GM12874 (cell line): ENCODE measurements around the gene CAMTA1.

Experiments used
- TF ChIP-seq, protein P1 (sequence below): IDR thresholded peaks from 2 replicates; pipeline ENCODE4 v1.5.1; 2011; ENCODE audit warnings: low read depth, mild to moderate bottlenecking, control low read depth, low read length, moderate library complexity; ENCODE audit not compliant: insufficient read depth

CAMTA1 gene

DNA sequence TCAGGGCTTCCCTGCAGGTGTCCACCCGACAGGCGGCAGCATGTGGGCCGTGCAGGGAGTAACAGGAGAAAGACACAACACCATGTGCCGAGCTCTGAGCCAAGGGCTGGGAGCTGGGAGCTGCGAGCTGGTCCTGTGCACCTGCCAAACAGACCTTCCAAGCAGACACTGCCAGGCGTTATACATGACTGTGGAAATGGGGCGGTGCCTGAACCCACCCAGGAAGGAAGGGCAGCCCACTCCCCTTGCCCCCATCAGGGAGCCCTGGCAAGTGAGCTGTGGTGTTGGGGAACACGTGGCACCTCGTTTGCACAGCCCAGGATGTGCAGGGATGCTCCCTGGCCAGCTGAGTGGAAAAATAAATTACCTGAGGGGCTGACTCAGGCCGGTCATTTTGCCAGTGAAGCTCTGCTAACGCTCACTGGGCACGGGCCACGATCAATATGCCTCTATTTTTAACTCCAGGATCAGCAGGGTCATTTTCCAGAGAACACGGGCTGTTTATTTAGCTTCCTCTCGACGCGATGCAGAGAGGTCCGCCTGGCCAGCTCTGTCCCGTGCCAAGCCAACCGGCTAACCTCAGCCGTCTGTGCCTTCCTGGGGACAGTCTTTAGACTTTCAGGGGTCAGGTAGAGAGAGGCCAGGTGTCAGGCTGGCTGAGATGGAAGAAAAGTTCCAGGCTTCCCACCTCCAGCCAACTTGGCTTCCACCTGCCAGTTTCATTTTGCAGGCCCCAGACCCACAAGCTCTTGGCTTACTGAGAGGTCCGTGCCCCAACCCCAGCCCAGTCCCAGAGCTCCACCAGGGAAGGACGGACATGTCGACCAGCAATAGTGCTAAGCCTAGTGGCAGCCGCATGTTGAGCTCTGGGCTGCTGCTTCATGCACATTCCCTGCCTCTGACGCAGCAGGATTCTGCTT is 789.1 kb downstream of the CAMTA1 start:
- TF ChIP-seq, protein P1, sequence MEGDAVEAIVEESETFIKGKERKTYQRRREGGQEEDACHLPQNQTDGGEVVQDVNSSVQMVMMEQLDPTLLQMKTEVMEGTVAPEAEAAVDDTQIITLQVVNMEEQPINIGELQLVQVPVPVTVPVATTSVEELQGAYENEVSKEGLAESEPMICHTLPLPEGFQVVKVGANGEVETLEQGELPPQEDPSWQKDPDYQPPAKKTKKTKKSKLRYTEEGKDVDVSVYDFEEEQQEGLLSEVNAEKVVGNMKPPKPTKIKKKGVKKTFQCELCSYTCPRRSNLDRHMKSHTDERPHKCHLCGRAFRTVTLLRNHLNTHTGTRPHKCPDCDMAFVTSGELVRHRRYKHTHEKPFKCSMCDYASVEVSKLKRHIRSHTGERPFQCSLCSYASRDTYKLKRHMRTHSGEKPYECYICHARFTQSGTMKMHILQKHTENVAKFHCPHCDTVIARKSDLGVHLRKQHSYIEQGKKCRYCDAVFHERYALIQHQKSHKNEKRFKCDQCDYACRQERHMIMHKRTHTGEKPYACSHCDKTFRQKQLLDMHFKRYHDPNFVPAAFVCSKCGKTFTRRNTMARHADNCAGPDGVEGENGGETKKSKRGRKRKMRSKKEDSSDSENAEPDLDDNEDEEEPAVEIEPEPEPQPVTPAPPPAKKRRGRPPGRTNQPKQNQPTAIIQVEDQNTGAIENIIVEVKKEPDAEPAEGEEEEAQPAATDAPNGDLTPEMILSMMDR = no peak

GRCh38 chr1:7575041-7575400 is 789.8 kb downstream of the CAMTA1 start:
- TF ChIP-seq, protein P1 = no peak

DNA sequence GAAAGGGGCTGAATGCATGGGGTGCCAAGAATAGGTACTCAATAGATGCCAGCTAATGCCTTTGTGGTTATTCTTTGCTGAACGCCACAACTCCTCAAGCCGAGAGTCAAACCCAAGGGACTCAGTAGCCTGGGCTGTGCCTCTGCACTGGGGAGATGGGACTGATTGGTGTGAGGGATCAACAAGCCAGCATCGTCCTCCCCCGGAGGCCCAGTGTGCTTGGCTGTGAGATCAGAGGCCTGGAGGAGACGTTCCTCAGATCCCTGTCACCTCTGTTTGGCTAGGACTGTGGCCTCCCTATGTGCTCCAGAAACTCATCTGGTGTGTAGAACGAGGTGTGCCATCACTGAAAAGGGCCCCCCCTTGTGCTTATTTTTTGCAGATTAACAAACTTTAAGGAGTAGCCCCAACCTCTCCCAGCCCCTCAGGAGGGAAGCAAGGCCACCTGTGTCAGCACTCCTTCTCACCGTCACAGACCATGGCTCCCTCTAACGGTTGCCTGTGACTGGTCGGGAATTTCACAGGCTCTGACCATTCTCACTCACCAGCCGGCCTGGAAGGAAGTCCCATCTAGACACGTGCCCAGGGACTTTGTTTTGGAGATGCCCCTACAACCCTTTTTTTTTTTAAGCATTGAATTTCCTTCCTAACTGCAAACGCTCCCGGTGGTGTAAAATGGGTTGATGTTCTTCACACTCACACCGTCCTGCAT is 791.8 kb downstream of the CAMTA1 start:
- TF ChIP-seq, protein P1 = no peak

- TF ChIP-seq, protein P1 = no peak
Observed at GRCh38 chr1:7578206-7578605, 793.0 kb downstream of the CAMTA1 start.

DNA sequence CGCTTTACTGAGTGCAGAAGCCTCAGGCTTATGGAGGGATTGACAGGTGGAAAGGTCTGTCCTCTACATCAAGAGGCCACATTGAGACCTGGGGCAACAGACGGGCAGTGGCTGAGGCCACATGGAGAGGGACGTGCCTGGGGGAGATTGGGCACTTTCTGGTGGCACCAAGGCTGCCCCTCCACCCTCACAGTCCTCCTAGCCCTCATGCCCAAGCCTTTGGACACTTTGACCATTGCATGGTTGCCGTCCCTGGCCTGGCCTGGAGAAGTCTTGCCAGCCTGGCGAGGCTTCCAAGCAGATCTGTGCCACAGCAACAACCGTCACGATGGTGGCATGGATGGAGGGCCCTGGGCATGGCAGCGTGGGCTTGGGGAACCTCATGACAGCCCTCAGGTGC is 793.8 kb downstream of the CAMTA1 start:
- TF ChIP-seq, protein P1 = no peak

DNA sequence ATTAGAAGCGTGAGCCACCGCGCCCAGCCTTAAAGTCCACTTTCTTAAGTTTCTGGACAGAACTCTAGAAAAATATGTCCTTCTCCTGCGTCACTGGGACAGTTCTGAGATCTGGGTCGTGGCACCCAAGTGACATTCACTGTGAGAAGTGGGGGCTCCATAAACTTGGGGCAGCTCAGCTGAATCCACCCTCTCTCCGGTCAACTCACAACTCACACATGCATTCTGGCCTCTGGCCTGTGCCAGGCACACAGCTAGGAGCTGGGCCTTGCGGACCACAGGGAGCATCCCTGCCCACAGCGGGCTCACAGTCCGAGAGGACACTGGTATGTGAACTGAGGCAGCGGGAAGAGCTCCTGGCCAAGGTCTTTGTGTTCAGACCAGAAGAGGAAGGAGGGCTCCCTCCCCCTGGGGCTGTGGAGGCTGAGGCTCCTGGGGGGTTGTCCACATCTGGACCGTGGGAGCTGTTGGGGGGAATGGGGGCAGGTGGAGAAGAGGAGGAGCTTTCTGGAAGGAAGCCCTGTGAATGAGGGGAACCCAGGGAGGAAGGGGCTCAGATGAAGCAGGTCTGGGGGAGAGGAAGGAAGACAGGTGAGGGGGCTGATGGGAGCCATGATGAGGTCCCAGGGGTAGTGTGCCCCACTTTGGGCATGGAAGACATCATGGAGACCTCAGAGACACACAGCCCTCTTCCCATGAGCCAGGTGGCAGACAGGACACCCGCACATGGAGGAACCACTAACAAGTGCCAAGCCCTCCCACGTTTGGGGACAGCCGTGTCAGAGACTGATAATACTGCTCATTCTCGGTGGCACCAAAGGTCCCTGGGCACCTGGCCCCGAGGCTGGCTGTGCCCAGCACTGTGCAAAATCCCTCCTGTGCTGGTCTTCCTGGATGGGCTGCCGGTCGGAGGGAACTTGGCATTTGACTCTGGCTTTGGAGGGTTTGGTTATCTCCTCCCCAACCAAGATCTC is 794.9 kb downstream of the CAMTA1 start:
- TF ChIP-seq, protein P1 = no peak
